Upper lobe of left lung (tissue), 4 donors: ENCODE measurements around the gene ARHGEF10L.

Experiments used
- EP300 ChIP-seq, 4 donors: sonication (generic); formaldehyde crosslinking; IDR thresholded peaks; one replicate each; pipeline ENCODE4 v1.5.1; 2017; ENCODE audit warnings: antibody characterized with exemption in 4 of 4, control low read depth in 2 of 4
- TF ChIP-seq, protein P1 (sequence below), 6 experiments: fragments of 450-650 bp in 4 of 6; fragments of 200-600 bp in 2 of 6; sonication (generic) in 2 of 6; IDR thresholded peaks; one replicate each; pipeline ENCODE4 v1.5.1; 2016 to 2019; ENCODE audit warnings: antibody characterized with exemption in 6 of 6

DNA sequence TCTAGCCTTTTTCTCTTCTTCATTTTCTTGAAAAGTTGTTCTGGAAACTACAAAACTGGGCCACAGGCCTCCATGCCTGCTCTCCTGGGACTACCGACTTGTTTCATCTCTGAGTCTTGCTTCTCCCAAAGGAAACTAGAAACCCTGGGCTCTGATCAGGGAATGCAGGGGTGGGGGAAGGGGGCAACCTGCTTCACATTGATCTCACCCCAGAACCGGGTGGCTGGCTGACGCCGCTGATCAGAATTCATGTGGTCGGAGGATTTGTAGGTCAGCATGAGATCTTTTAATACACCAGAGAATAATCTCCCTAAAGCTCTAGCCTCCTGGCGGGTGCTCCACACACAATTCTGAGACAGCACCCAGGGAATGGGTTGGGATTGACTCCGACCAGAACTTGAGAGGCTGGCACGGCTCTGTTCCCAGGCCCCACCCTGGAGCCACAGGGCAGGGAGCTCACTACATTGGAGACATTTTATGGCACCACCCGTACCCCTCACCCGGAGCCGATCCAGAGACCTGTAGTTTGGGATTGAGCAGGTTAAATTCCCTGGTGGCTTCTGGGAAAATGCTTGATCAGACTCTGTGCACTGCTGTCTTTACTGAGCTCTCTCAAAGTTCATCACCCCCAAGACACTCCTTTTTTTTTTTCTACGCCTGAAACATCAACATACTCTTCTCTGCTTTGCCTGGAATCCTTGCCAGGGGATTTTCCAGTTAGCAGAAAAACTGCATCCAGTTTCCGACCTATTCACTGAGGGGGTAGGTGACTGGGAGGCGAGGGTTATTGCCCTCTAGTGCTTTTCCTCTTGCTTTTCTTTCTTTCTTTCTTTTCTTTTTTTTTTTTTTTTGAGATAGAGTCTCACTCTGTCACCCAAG is 12.2 kb upstream of the ARHGEF10L start:
- TF ChIP-seq, protein P1, sequence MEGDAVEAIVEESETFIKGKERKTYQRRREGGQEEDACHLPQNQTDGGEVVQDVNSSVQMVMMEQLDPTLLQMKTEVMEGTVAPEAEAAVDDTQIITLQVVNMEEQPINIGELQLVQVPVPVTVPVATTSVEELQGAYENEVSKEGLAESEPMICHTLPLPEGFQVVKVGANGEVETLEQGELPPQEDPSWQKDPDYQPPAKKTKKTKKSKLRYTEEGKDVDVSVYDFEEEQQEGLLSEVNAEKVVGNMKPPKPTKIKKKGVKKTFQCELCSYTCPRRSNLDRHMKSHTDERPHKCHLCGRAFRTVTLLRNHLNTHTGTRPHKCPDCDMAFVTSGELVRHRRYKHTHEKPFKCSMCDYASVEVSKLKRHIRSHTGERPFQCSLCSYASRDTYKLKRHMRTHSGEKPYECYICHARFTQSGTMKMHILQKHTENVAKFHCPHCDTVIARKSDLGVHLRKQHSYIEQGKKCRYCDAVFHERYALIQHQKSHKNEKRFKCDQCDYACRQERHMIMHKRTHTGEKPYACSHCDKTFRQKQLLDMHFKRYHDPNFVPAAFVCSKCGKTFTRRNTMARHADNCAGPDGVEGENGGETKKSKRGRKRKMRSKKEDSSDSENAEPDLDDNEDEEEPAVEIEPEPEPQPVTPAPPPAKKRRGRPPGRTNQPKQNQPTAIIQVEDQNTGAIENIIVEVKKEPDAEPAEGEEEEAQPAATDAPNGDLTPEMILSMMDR (IDR thresholded peaks at IDR 0.05) = no peak
- no peak for TF ChIP-seq EP300 (IDR thresholded peaks at IDR 0.05)
